OCI-LY1 (cell line): ENCODE measurements around the gene TNNT3.

Experiments
- H2AFZ ChIP-seq: fragments of 200-600 bp; sonication (generic), shearing (Covaris generic); 2 replicates; pipeline ENCODE4 v1.6.0; 2014; ENCODE audit warnings: antibody characterized with exemption, mild to moderate bottlenecking, low read length
- H3F3A ChIP-seq: fragments of 200-600 bp; sonication (generic), shearing (Covaris generic); 2 replicates; pipeline ENCODE4 v1.6.0; 2014; ENCODE audit warnings: mild to moderate bottlenecking, antibody characterized with exemption, low read length, moderate library complexity; ENCODE audit not compliant: insufficient read depth
- H3K27ac ChIP-seq: fragments of 200-600 bp; sonication (generic); 2 replicates; pipeline ENCODE4 v1.5.1; 2014; ENCODE audit warnings: low read length, mixed run types, mild to moderate bottlenecking, low read depth; ENCODE audit not compliant: poor library complexity, severe bottlenecking
- H3K27me3 ChIP-seq: fragments of 200-600 bp; sonication (generic); 2 replicates; pipeline ENCODE4 v1.6.0; 2014; ENCODE audit warnings: antibody characterized with exemption, mild to moderate bottlenecking, low read length, moderate library complexity; ENCODE audit not compliant: insufficient read depth
- H3K36me3 ChIP-seq: fragments of 200-600 bp; sonication (generic); 2 replicates; pipeline ENCODE4 v1.6.1; 2014; ENCODE audit warnings: mild to moderate bottlenecking, antibody characterized with exemption, low read length, moderate library complexity, mixed read lengths; ENCODE audit not compliant: insufficient read depth
- H3K4me1 ChIP-seq: fragments of 200-600 bp; sonication (generic); 2 replicates; pipeline ENCODE4 v1.5.1; 2014; ENCODE audit warnings: mild to moderate bottlenecking, low read length, moderate library complexity; ENCODE audit not compliant: insufficient read depth, severe bottlenecking
- H3K4me2 ChIP-seq: fragments of 200-600 bp; sonication (generic), shearing (Covaris generic); 2 replicates; pipeline ENCODE4 v1.6.1; 2014; ENCODE audit warnings: low read length
- H3K4me3 ChIP-seq: fragments of 200-600 bp; sonication (generic); 2 replicates; pipeline ENCODE4 v1.5.1; 2014; ENCODE audit warnings: low read length, low read depth, mild to moderate bottlenecking, mixed read lengths; ENCODE audit not compliant: poor library complexity, severe bottlenecking
- H3K79me2 ChIP-seq: fragments of 200-600 bp; shearing (Covaris generic); 2 replicates; pipeline ENCODE4 v1.6.1; 2016; ENCODE audit warnings: mixed run types, low read length, mixed read lengths; ENCODE audit not compliant: insufficient read depth
- H3K9ac ChIP-seq: fragments of 200-600 bp; sonication (generic), shearing (Covaris generic); 2 replicates; pipeline ENCODE4 v1.6.1; 2014; ENCODE audit warnings: mild to moderate bottlenecking, low read length, mixed read lengths
- H3K9me2 ChIP-seq: fragments of 200-600 bp; sonication (generic), shearing (Covaris generic); 2 replicates; pipeline ENCODE4 v1.6.1; 2014; ENCODE audit warnings: low read depth, mild to moderate bottlenecking, low read length, mixed read lengths
- H3K9me3 ChIP-seq: fragments of 200-600 bp; shearing (Covaris generic); 2 replicates; pipeline ENCODE4 v1.6.1; 2014; ENCODE audit warnings: low read length, mixed read lengths
- H4K20me1 ChIP-seq: fragments of 200-600 bp; sonication (generic), shearing (Covaris generic); 2 replicates; pipeline ENCODE4 v1.6.0; 2016; ENCODE audit warnings: mild to moderate bottlenecking, low read length; ENCODE audit not compliant: insufficient read depth
- CTCF ChIP-seq: fragments of 200-600 bp; sonication (generic), shearing (Covaris generic); IDR thresholded peaks from 2 replicates; pipeline ENCODE4 v1.5.1; 2017; ENCODE audit warnings: mild to moderate bottlenecking, antibody characterized with exemption, low read length, moderate library complexity, mixed read lengths
- EZH2 ChIP-seq: fragments of 200-600 bp; sonication (generic), shearing (Covaris generic); IDR thresholded peaks from 2 replicates; pipeline ENCODE4 v1.8.0; 2017; ENCODE audit warnings: borderline replicate concordance, mixed run types, mild to moderate bottlenecking, antibody characterized with exemption, low read length, moderate library complexity, mixed read lengths

TNNT3 gene

GRCh38 chr11:1928470-1928890, 9.0 kb downstream of the TNNT3 start:
- H3K9me2 ChIP-seq: no peaks in the 10 kb centered on the region
- H2AFZ ChIP-seq: no peak overlapping the region
- H3K79me2 ChIP-seq: no peaks in the 10 kb centered on the region
- no peaks in the 10 kb centered on the region for H3K36me3 ChIP-seq
- no peak overlapping the region for H3K9ac ChIP-seq
- H3K9me3 ChIP-seq: no peaks in the 10 kb centered on the region
- H3K27me3 ChIP-seq: peaks cover 5% of the 10 kb centered on the region; the same call in 1 of the 2 replicates
- H3K4me3 ChIP-seq: no peak overlapping the region
- no peaks in the 10 kb centered on the region for H4K20me1 ChIP-seq
- no peak for TF ChIP-seq EZH2
- no peak for TF ChIP-seq CTCF
- no peak overlapping the region for H3K4me2 ChIP-seq
- no peaks in the 10 kb centered on the region for H3K4me1 ChIP-seq
- H3K27ac ChIP-seq: no peak overlapping the region
- H3F3A ChIP-seq: no peaks in the 10 kb centered on the region

- Histone ChIP-seq H3K27ac (no peak overlapping the region), H3K79me2 (no peaks in the 10 kb centered on the region)
- TF ChIP-seq EZH2 (no peak), CTCF (no peak)
Measured at GRCh38 chr11:1928891-1929541, 9.5 kb downstream of the TNNT3 start.

GRCh38 chr11:1929621-1930461, 10.3 kb downstream of the TNNT3 start:
- Histone ChIP-seq H3K27me3 (0 out of 2 replicates have a peak, but pooled peaks cover 5% of the 10 kb centered on the region), H3K4me3 (no peak overlapping the region), H3K4me2 (no peak overlapping the region), H3K9me3 (no peaks in the 10 kb centered on the region), H2AFZ (no peak overlapping the region), H3F3A (no peaks in the 10 kb centered on the region), H3K9ac (no peak overlapping the region), H4K20me1 (no peaks in the 10 kb centered on the region), H3K36me3 (no peaks in the 10 kb centered on the region), H3K9me2 (no peaks in the 10 kb centered on the region), H3K79me2 (no peaks in the 10 kb centered on the region), H3K4me1 (no peaks in the 10 kb centered on the region), H3K27ac (no peak overlapping the region)
- no peak for TF ChIP-seq EZH2
- TF ChIP-seq CTCF: no peak

More at GRCh38 chr11:1928891-1929541, 9.5 kb downstream of the TNNT3 start:
- Histone ChIP-seq H3F3A (no peaks in the 10 kb centered on the region), H3K4me2 (no peak overlapping the region), H4K20me1 (no peaks in the 10 kb centered on the region), H2AFZ (no peak overlapping the region), H3K9me3 (no peaks in the 10 kb centered on the region), H3K9me2 (no peaks in the 10 kb centered on the region), H3K27me3 (0 out of 2 replicates have a peak, but pooled peaks cover 5% of the 10 kb centered on the region), H3K4me1 (no peaks in the 10 kb centered on the region), H3K4me3 (no peak overlapping the region), H3K36me3 (no peaks in the 10 kb centered on the region), H3K9ac (no peak overlapping the region)
